HG03571 (cell line): ENCODE data around the gene IQGAP2.
A peak's percentile ranks its signal among the peaks of the same experiment; 100 is the strongest.

ENCODE experiments used
- ATAC-seq: cut with Tn5 transposase; IDR thresholded peaks from one replicate; pipeline ENCODE4 v1.9.1; 2021; ENCODE audit not compliant: unreplicated experiment

The IQGAP2 gene

DNA sequence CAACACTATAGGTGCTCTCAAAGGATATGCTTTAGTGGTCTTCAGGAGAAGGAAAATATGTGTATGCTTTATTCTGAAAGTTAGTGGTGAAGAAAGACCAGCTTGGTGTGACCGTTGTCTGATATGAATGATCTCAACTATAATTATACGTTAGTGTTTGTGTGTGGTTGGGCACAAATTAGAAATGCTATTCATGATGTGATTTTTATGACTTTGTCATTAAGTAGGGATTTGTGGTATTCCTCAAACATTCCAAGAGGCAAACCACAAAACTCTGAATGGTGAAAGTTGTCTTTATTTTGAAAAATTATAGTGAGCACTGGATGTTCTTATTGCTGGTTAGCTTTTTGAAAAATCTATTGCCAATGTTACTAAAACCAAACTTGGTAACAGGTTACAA is 306.7 kb downstream of the IQGAP2 start:
- no peak for ATAC-seq

DNA sequence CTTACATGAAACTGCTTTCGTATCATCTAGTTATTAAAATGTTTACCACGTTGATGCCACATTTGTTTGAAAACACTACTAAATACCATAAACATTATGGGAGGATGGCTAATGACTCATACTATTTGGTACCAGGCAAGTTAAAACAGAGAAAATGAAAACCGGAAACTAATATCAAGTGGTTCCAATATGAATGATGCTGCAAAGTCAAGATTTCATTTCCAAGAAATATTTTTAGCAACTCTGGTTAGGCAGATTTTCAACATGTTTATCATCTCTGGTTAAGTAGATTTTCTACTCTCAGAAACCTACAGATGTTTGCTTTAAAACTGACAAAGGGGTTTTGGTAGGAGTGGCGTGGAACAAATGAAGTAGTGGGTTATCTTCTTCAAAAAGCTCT is 307.9 kb downstream of the IQGAP2 start:
- no peak for ATAC-seq

DNA sequence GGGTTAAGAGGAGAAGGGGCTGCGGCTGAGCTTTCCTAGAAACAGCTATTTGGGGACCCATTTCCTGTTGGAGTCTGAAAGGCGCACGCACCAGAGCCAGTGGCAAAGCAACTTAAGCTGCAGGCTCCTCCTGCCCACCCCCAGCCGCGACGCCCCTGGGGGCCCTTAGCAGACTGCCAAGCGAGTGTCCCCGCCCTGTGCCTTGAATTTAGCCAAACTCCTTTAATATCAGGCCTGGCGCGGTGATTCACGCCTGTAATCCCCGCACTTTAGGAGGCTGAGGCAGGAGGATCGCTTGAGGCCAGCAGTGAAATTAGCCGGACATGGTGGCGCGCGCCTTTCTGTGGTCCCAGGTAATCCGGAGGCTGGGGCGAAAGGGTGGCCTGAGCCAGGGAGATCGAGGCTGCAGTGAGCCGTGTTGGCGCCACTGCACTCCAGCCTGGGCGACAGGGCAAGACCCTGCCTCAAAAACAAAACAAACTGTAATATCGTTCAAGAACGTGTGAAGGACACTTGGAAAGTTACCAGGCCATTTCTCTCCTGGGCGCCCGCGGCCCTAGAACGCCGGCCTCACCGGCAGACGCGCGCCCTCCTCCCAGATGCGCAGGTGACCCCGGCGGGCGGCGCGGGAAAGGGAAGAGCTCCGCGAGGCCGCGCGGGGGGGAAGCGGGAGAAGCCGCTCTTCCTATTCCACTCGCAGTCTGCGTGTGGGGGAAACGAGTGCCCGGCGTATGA is 311.8 kb downstream of the IQGAP2 start:
- ATAC-seq: no peak

DNA sequence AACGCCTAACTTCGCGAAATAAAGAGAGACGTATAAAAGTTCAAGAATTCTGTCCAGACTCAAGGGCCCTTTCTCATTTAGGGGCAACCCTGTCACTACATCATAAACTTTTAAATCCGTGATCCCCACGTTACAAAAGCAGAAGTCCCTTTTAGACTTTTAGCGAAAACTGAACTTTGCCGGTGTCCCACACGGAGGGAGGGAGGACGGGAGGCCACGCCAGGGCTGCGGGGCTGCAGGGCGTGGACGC is 312.3 kb downstream of the IQGAP2 start:
- ATAC-seq: no peak

DNA sequence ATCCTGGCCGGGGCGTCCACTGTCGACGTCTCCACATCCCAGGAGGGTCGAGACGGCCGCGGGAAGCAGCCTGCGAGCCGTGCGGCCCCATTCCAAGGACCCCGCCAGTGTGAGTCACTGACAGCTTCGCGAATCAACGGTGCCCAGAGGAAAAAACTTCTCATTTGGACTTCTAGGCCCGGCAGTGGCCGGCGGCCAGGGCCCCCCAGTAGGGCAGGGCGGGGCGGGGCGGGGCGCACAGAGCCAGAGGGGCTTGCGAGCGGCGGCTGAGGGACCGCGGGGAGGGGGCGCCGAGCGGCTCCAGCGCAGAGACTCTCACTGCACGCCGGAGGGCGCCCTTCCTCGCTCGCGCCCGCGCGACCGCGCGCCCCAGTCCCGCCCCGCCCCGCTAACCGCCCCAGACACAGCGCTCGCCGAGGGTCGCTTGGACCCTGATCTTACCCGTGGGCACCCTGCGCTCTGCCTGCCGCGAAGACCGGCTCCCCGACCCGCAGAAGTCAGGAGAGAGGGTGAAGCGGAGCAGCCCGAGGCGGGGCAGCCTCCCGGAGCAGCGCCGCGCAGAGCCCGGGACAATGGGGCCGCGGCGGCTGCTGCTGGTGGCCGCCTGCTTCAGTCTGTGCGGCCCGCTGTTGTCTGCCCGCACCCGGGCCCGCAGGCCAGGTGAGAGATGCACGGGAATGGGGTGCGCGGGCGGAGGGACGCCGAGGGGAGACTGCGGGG is 312.8 kb downstream of the IQGAP2 start, which contains the start of gene F2R:
Gene F2R, plus strand, starts transcription at position 391 of the 720 bp plus-strand sequence. Its CDS starts 182 bp downstream, at position 573.
- peak; percentile 60 for ATAC-seq

DNA sequence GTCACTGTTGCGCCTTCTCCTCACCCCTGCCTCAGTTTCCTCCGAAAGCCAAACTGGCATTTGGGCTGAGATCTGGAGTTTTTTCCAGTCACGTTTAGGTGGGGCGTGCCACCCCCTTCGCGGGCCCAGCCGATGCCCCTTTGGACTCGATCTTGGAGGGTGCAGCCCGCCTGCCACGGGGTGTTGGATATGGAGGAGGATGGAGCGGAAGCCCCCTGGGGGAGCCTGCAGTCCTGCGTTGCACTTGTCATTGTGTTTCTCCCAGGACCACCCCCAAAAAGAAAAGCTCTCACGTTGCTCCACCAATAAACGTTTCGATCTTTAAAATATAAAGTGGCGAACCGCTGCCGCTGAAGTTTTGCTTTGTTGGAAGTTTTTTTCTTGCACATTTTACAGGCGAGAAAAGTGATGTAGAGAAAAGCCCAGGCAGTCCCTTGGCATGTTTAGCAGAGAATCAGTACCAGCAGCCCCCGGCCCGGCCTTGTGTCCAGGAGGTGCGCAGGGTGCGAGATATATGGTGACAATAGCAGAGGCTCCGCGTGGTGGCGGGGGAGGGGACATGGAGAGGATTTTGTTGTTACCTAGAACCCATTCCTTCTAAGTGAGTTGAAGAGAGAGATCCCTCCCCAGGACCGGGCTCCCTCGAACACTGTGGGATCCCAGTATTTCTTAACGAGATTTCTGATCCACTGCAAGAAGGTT is 313.5 kb downstream of the IQGAP2 start:
- ATAC-seq: no peak

DNA sequence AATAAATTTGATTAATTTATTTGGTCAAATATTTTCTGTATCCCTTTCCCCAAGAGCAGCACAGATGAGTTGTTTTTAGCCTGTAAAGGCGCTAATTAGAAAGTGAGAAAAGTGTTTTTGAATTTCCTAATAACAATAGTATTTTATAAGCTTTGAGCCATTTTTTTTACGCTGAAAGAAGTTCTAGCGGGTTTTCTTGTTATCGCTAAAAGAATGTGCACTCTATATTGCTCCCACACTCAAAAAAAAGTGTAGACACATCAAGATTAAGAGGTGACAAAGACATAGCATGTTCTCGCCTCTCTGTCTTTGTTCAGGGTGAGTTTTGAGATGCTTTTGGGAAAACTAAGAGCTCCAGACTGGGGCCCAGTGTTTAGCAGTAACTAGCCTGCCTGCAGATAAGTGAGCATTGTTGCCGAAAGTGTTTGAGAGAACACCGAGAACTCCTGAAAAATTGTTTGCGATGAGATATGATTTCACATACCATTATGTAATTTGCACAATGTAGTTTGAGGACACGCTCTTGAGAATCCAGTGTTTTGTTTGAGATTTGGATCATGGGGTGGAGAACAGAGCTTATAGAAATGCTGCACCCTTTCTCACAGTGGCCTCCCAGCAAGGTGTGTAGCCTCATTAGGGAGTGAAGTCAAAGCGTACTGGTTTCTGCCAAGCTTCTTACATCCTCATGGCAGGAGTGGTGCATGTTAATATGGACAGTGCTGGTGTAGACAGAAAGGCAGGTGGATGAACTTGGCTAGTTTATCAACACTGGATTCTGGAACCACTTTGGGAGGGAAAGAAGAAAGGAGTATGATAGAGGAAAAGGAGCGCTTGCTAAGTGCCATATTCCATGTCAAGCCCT is 314.4 kb downstream of the IQGAP2 start:
- ATAC-seq: no peak

DNA sequence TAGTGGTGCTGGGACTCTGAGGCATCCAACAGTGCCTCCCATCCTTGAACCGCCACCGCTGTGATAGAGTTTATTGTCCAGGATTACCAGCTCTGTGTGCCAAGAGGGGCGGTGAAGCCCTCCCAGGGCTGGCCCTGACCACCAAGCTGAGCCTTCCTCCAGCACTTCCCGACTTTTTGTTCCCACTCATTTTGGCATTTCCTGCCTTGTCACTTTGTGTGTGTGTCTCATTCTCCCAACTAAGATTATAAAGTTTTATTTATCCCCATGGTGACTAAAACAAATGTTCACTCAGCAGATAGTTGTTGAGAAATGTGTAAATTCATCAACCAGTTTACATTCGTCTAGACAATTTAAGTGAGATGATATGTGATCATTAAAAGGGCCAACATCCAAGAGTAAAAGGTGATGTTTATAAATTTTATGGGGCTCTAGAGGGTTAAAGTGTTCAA is 315.3 kb downstream of the IQGAP2 start:
- no peak for ATAC-seq

DNA sequence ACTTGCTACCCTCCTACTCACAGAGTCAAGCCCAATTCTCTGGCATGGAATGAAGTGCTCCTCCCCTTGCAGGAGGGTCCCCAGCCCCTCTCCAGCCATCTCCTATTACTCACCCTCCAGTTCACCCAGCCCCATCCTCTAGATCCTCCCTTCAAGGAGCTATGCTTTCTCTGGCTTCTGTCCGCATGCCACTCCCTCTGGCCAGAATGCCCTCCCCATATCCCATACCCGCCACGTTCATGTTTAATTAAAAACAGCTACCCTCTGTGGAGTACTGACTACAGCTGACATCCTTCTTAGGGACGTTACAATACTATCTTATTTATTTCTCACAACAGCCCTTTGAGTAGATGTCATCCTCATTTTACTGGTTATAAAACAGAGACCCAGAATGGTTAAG is 315.8 kb downstream of the IQGAP2 start:
- no peak for ATAC-seq

DNA sequence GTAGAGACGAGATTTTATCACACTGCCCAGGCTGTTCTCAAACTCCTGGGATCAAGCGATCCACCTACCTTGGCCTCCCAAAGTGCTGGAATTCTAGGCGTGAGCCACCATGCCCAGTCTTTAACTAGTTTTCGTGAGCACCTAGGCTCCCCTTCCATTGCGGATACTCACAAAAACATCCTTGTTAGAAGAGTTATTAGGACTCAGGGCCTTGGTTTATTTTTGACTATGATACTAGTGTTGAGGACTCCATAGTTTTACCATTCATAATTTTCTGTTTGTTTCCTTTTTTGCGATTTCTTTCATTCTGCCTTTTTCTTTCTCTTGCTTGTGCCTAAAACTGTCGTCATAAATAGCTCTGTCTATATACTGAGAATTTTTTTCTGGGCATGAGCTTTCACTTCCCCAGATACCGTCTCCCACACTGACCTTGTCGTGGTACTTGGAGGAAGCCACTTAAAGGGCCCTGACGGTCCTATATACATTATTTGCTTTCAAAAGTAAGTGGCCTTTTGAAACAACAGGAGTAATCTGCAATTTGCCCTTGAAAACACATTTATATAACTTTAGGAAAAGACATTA is 318.0 kb downstream of the IQGAP2 start:
- peak; percentile 87 for ATAC-seq

DNA sequence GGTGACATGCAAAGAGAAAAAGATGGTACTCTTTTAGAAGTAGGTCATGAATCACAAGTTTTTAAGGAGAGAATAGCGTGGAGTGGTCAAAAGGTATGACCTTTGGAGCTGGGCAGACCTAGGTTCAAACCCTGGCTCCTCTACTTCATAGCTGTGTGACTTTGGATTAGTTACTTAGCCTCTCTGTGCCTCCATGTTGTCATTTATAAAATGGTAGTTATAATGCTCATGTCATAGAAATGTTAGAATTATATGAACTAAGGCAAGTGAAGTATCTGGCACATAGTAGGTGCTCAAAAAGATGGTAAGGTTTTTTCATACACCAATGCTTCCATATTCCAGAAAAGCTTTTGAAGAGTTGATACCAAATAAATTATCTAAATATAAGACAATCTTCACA is 320.2 kb downstream of the IQGAP2 start:
- no peak for ATAC-seq

DNA sequence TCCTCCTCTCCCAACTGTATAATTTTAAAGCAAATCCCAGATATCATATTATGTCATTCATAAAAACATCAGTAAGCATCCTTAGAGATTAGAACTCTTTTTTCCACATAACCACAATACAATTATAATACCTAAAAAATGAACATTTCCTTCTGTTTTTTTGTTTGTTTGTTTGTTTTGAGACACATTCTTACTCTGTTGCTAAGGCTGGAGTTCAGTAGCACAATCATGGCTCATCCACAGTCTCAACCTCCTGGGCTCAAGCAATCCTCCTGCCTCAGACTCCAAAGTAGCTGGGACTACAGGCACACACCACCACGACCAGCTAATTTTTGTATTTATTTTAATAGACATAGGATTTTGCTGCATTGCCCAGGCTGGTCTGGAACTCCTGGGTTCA is 320.8 kb downstream of the IQGAP2 start:
- ATAC-seq: no peak

DNA sequence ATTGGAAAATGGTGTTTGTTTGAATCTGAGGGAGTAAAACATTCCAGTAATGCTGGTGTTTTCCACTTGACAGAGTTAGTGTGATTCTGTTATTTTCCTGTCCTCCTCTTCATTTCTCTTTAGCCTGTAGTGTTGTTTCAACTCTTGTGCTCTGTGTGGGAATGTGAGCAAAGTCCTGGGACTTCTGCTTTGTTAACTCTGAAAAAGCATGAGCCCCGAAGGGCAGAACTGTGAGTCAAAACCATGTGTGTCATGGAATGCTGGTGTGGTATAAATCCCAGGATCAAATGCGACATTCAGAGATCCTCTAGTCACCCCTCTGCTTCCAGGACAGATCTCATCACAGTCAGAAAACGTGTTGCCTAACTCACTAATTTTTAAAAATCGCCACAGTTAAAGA is 321.8 kb downstream of the IQGAP2 start:
- no peak for ATAC-seq

DNA sequence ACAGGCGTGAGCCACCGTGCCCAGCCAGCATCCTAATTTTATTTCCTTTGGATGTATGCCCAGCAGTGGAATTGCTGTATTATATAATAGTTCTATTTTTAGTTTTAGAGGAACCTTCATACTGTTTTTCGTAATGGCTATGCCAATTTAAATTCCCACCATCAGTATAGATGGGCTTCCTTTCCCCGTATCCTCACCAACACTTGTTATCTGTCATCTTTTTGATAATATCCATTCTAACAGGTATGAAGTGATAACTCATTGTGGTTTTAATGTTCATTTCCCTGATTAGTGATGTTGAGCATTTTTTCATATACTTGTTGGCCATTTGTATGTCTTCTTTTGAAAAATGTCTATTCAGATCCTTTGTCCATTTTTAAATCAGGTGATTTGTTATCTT is 325.9 kb downstream of the IQGAP2 start:
- no peak for ATAC-seq

DNA sequence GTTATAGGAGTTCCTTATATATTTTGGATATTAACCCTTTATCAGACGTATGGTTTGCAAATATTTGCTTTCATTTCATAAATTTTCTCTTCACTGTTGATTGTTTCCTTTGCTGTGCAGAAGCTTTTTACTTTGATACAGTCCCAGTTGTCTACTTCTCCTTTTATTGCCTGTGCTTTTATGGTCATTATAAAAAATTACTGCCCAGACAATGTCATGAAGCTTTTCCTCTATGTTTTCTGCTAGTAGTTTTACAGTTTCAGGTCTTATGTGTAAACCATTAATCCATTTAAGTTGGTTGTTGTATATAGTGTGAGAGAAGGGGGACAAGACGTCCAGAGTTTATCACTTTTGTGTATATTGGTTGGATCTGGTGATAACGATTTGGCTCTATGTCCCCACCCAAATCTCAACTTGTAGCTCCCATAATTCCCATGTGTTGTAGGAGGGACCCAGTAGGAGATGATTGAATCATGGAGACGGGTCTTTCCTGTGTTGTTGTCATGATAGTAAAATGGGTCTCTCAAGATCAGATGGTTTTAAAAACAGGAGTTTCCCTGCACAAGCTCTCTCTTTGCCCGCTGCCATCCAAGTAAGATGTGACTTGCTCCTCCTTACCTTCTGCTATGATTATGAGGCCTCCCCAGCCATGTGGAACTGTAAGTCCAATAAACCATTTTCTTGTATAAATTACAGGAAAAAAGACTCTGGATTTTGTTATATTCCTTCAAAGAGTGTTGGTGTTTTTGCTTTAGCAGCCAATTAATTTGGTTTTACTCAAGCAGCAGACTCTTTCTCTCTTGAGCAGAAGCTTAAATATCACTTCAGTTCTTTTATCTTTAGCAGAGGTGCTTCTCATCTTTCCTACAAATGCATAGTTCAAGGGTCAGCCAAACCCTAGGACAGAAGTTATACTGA is 326.5 kb downstream of the IQGAP2 start:
- no peak for ATAC-seq

DNA sequence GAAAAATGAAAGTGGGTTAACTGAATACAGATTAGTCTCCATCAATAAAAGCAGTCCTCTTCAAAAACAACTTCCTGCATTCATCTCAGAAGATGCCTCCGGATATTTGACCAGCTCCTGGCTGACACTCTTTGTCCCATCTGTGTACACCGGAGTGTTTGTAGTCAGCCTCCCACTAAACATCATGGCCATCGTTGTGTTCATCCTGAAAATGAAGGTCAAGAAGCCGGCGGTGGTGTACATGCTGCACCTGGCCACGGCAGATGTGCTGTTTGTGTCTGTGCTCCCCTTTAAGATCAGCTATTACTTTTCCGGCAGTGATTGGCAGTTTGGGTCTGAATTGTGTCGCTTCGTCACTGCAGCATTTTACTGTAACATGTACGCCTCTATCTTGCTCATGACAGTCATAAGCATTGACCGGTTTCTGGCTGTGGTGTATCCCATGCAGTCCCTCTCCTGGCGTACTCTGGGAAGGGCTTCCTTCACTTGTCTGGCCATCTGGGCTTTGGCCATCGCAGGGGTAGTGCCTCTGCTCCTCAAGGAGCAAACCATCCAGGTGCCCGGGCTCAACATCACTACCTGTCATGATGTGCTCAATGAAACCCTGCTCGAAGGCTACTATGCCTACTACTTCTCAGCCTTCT is 329.4 kb downstream of the IQGAP2 start:
- no peak for ATAC-seq

DNA sequence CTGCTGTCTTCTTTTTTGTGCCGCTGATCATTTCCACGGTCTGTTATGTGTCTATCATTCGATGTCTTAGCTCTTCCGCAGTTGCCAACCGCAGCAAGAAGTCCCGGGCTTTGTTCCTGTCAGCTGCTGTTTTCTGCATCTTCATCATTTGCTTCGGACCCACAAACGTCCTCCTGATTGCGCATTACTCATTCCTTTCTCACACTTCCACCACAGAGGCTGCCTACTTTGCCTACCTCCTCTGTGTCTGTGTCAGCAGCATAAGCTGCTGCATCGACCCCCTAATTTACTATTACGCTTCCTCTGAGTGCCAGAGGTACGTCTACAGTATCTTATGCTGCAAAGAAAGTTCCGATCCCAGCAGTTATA is 329.9 kb downstream of the IQGAP2 start:
- ATAC-seq: peak; percentile 47

DNA sequence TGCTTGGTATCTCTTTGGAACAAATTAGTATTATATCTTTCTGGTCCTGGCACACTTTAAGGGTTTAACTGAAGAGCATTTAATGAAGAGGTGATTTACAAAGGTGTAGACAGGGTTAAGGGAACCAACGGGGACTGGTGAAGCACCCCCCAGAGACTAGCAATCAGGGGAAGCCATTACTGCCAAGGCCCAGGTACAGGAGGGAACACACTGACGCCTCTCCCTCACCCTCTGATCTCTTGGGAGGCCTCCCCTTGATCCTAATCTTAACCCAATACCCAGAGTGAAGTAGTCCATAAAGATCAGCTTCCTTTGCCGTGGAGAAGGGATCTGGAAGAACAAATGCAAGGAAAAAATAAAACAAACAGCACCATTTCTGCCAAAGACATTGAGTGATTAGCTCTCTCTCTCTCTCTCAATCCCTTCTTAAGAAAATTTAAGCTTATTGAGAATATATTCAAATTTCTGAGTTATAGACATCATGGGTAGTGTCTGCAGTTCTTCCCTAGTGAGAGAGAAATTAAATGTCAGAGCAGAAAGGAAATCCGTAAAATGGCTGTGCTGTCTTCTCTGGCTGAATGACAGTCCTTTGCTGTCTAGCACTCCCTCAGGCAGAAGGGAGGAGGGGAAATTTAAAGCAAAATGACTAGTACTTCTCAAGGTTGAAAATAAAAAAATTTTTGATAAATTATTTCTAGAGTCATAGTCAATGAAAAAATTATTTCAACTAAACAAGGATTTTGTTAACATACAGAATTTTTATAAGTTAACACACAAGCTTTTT is 332.9 kb downstream of the IQGAP2 start:
- no peak for ATAC-seq
